A549 (cell line): ENCODE measurements around the gene PCDH9. TPM values are rescaled to one million over a fixed set of nuclear protein-coding genes. Genes with fewer than 3 reads are reported as not detected.

Source experiments
- ATAC-seq, 2 experiments: fragments of 200-7000 bp in 1 of 2; fragments of >200 bp in 1 of 2; cut with Nextera tagmentation in 1 of 2; cut with Tn5 transposase in 1 of 2; 3 replicates each; pipeline versions ENCODE4 v1.8.0 to v1.9.1; 2018 to 2020; ENCODE audit warnings: mild to moderate bottlenecking in 1 of 2, moderate library complexity in 1 of 2
- CTCF ChIA-PET: fragments of 300-600 bp; sonication (Branson Sonifier 250); formaldehyde crosslinking; extraction: SDS; loops from one replicate; lab custom pipeline; 2021; ENCODE audit warnings: antibody characterized with exemption, inconsistent platforms; lab: Yijun Ruan, JAX
- POLR2A ChIA-PET: fragments of 350-600 bp; formaldehyde crosslinking; extraction: SDS; loops from one replicate; lab custom pipeline; 2021; ENCODE audit warnings: antibody characterized with exemption, inconsistent platforms; lab: Yijun Ruan, JAX
- DNase-seq, 2 experiments: peaks; one replicate each; pipeline versions ENCODE4 v3.0.0 to v3.0.0-alpha.2; 2011 to 2016; ENCODE audit warnings: low read depth in 1 of 2, low spot score in 1 of 2
- FAIRE-seq: peaks from 2 replicates; lab custom pipeline; 2011; peaks lifted over from hg19 to GRCh38; lab: Jason Lieb, UNC
- H3K27ac ChIP-seq, 2 experiments: fragments of >200 bp; sonication (Bioruptor Twin); formaldehyde crosslinking; 3 replicates each; pipeline ENCODE4 v1.5.1; 2016 to 2017
- H3K4me1 ChIP-seq: fragments of >200 bp; sonication (Bioruptor Twin); formaldehyde crosslinking; 3 replicates; pipeline ENCODE4 v1.6.1; 2016
- H3K4me2 ChIP-seq: fragments of >200 bp; sonication (Bioruptor Twin); formaldehyde crosslinking; 3 replicates; pipeline ENCODE4 v1.6.1; 2016
- H3K4me3 ChIP-seq: fragments of >200 bp; sonication (Bioruptor Twin); formaldehyde crosslinking; 3 replicates; pipeline ENCODE4 v1.5.1; 2016
- H3K9me3 ChIP-seq: fragments of >200 bp; sonication (Bioruptor Twin); formaldehyde crosslinking; 3 replicates; pipeline ENCODE4 v1.6.1; 2016
- ATOH8 ChIP-seq: fragments of 250-450 bp; sonication (Bioruptor Pico); IDR thresholded peaks from 2 replicates; pipeline ENCODE4 v1.5.0; 2020; ENCODE audit warnings: low read depth, mild to moderate bottlenecking, moderate library complexity
- CBX2 ChIP-seq: fragments of 200-600 bp; sonication (generic); IDR thresholded peaks from 2 replicates; pipeline ENCODE4 v1.6.1; 2016; ENCODE audit warnings: low read depth, mild to moderate bottlenecking, borderline replicate concordance
- CEBPB ChIP-seq, 2 experiments: fragments of >200 bp in 1 of 2; sonication (Bioruptor Twin) in 1 of 2; formaldehyde crosslinking in 1 of 2; IDR thresholded peaks; 2 replicates each; pipeline ENCODE4 v1.6.1; 2012 to 2016
- EHF ChIP-seq: fragments of 250-450 bp; sonication (Bioruptor Pico); IDR thresholded peaks from 2 replicates; pipeline ENCODE4 v1.5.0; 2020; ENCODE audit warnings: mild to moderate bottlenecking
- ESRRA ChIP-seq: fragments of 150-350 bp; IDR thresholded peaks from 2 replicates; pipeline ENCODE4 v1.6.1; 2014; ENCODE audit warnings: mild to moderate bottlenecking, low read length, borderline replicate concordance
- FOSB ChIP-seq: fragments of 250-450 bp; sonication (Bioruptor Pico); IDR thresholded peaks from 2 replicates; pipeline ENCODE4 v1.5.0; 2020; ENCODE audit warnings: mild to moderate bottlenecking, moderate library complexity
- FOSL2 ChIP-seq, 2 experiments: fragments of 450-650 bp in 1 of 2; fragments of >200 bp in 1 of 2; sonication (Bioruptor Twin) in 1 of 2; formaldehyde crosslinking; IDR thresholded peaks; 2 replicates each; pipeline versions ENCODE4 v1.5.0 to v1.6.1; 2016 to 2020; ENCODE audit warnings: mild to moderate bottlenecking in 1 of 2, moderate library complexity in 1 of 2
- HEYL ChIP-seq: fragments of 250-450 bp; sonication (Bioruptor Pico); IDR thresholded peaks from 2 replicates; pipeline ENCODE4 v1.8.0; 2021; ENCODE audit warnings: mild to moderate bottlenecking, moderate library complexity
- HOXB5 ChIP-seq: fragments of 250-450 bp; sonication (Bioruptor Pico); IDR thresholded peaks from 2 replicates; pipeline ENCODE4 v1.5.0; 2020; ENCODE audit warnings: mild to moderate bottlenecking, moderate library complexity
- KDM5A ChIP-seq: fragments of 200-600 bp; sonication (generic); IDR thresholded peaks from 2 replicates; pipeline ENCODE4 v1.6.1; 2016; ENCODE audit warnings: antibody characterized with exemption, mild to moderate bottlenecking
- MAX ChIP-seq: IDR thresholded peaks from 2 replicates; pipeline ENCODE4 v1.6.1; 2012
- MAZ ChIP-seq: fragments of 150-350 bp; IDR thresholded peaks from 2 replicates; pipeline ENCODE4 v1.6.1; 2014; ENCODE audit warnings: antibody characterized with exemption, low read depth, low read length, borderline replicate concordance
- NFE2L2 ChIP-seq: fragments of 150-350 bp; conservative IDR thresholded peaks from 2 replicates; pipeline ENCODE4 v1.6.1; 2014; ENCODE audit warnings: low read length
- PHF8 ChIP-seq: fragments of 200-600 bp; sonication (generic); IDR thresholded peaks from 2 replicates; pipeline ENCODE4 v1.6.1; 2016; ENCODE audit warnings: low read depth, mild to moderate bottlenecking, antibody characterized with exemption, moderate library complexity, borderline replicate concordance
- POLR2A ChIP-seq: IDR thresholded peaks from 2 replicates; pipeline ENCODE4 v1.6.1; 2012; ENCODE audit warnings: mild to moderate bottlenecking, low read length
- RARB ChIP-seq: fragments of 250-450 bp; sonication (Bioruptor Pico); IDR thresholded peaks from 2 replicates; pipeline ENCODE4 v1.8.0; 2021; ENCODE audit warnings: mild to moderate bottlenecking, moderate library complexity
- RCOR1 ChIP-seq: fragments of 150-350 bp; IDR thresholded peaks from 2 replicates; pipeline ENCODE4 v1.6.1; 2014; ENCODE audit warnings: antibody characterized with exemption, low read length, low read depth
- RFX5 ChIP-seq: fragments of 450-650 bp; IDR thresholded peaks from 2 replicates; pipeline ENCODE4 v1.7.1; 2014; ENCODE audit warnings: antibody characterized with exemption, mild to moderate bottlenecking, moderate library complexity
- RNF2 ChIP-seq: fragments of 200-600 bp; sonication (generic); IDR thresholded peaks from 2 replicates; pipeline ENCODE4 v1.6.1; 2016; ENCODE audit warnings: low read depth, mild to moderate bottlenecking, antibody characterized with exemption, moderate library complexity, borderline replicate concordance
- SMC3 ChIP-seq: fragments of >200 bp; sonication (Bioruptor Twin); formaldehyde crosslinking; IDR thresholded peaks from 3 replicates; pipeline ENCODE4 v1.6.1; 2018; ENCODE audit warnings: inconsistent platforms
- USF2 ChIP-seq: fragments of 450-650 bp; IDR thresholded peaks from 2 replicates; pipeline ENCODE4 v1.6.1; 2014; ENCODE audit warnings: antibody characterized with exemption
- ZNF302 ChIP-seq: fragments of 250-450 bp; sonication (Bioruptor Pico); IDR thresholded peaks from 2 replicates; pipeline ENCODE4 v1.9.0; 2021; ENCODE audit warnings: inconsistent platforms, mild to moderate bottlenecking, moderate library complexity
- WGBS: methylation state at CpG from one replicate; pipeline ENCODE4 v1.1.6; 2017; ENCODE audit errors: missing lambda C conversion rate; 5-methylcytosine and 5-hydroxymethylcytosine counted together
- polyA plus RNA-seq, 4 experiments: library from polyadenylated mRNA; depleted of rRNA in 3 of 4; stranded (reverse); fragments of >200 nt; fragmentation: RNase III in 1 of 4; extraction: RNeasy Plus Mini Kit Qiagen cat#74134 plus additional on column Dnase treatment in 1 of 4; gene quantifications; 2 replicates in 3 of 4; 3 replicates in 1 of 4; pipeline ENCODE4 v1.2.3, GENCODE V29; 2011 to 2017
- TF ChIP-seq, protein P1 (sequence below): fragments of 200-600 bp; sonication (generic); IDR thresholded peaks from 2 replicates; pipeline ENCODE4 v1.6.1; 2016; ENCODE audit warnings: antibody characterized with exemption, mild to moderate bottlenecking, moderate library complexity

Gene PCDH9
- polyA plus RNA-seq, 2 of the 4 experiments (the other 2 are of a cell fraction): 16.0 to 29.5 TPM

DNA sequence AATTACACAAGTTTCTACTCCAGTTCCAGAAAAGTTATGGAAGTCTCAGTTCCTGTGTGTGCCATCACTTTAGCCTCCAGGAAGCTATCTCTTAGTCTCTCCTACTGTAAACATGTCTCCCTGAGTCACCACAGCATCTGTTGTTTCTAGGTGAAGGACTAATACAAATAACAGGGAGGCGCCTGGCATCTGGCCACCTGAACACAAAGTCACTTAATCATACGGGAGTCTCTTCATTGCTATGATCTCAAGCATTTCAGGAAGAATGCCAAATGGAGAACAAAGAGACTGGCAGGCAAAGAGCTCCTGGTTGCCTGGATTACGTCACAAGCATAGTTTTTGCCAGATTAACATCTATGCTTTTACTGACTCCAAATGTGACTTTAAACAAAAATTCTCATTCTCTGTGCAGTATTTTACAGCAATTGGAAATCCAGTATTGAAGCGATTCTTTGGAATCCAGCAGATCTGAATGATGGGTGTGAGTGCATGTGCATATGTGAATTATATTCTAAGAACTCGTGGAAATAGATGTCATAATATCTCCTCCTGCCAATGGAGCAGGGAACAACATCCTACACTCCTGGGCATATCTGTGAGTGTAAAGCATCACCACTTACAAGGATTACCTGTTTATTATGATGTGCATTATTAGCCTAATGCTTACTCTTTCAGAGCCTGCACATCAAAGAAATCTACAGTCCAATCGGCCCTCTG lies 572.8 kb downstream of the PCDH9 start (continued):
- TF ChIP-seq RNF2: no peak
- no peak for TF ChIP-seq MAZ
- TF ChIP-seq SMC3: peak; percentile 17; the same call in 1 of the 3 replicates

DNA sequence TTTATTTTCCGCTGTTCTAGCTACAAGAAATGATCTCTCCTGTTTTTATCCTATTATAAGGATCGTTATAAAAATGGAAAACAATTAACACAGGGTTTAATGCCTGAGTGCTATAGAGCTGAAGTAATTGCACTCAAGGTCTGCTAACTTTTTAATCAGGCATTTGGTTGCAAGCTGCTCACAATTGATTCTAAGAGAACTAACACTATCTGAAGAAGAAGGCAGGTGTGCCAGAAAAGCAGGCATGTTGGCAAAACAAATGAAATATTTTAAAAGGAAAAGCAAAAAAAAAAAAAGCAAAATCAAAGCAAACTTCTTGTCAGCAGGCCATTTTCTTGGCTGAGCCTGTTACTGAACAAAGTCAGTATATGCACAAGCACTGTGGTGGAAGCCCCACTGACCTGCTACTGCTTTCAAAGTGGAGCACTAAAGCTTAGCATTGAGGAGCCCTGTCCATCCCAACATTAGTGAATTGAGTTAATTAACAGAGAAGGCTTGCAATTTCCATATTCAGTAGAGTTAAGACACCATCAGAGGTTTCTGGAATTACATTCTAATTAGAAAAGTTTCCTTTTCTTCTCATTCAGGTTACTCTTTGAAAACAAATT lies 574.2 kb downstream of the PCDH9 start:
- peak overlapping the region; percentile 92 for H3K4me2 ChIP-seq
- H3K27ac ChIP-seq: peak overlapping the region; percentile 81 to 85
- H3K9me3 ChIP-seq: peaks cover 9% of the 10 kb centered on the region; the same call in 1 of the 3 replicates
- ChIA-PET CTCF (no interaction called here), POLR2A (interaction anchor here (0.9 kb wide), 1 partner anchor 20 kb away, joined by 3 read pairs; no protein-coding TSS in a partner anchor)
- peaks cover 47% of the 10 kb centered on the region for H3K4me1 ChIP-seq
- TF ChIP-seq RFX5 (no peak), FOSB (CRISPR knock-in tag) (no peak), HOXB5 (no peak), RARB (no peak), KDM5A (no peak)
- peak in 1 of 2 experiments; percentile 20 for DNase-seq
- WGBS: 82% methylated on average over 2 of the region's 2 CpGs
- no peak overlapping the region for H3K4me3 ChIP-seq
- no peak for ATAC-seq
- FAIRE-seq: no peak

GRCh38 chr13:66644855-66645460 lies 585.2 kb downstream of the PCDH9 start:
- no peak for DNase-seq
- Histone ChIP-seq H3K4me2 (no peak overlapping the region), H3K4me3 (no peak overlapping the region), H3K4me1 (0 out of 3 replicates have a peak, but pooled peaks cover 6% of the 10 kb centered on the region), H3K27ac (no peak overlapping the region), H3K9me3 (no peaks in the 10 kb centered on the region)
- no peak for FAIRE-seq
- ChIA-PET POLR2A (no interaction called here), CTCF (no interaction called here)
- TF ChIP-seq ESRRA: no peak
- TF ChIP-seq EHF: no peak
- no peak for TF ChIP-seq NFE2L2
- TF ChIP-seq HEYL (CRISPR knock-in tag): no peak
- no peak for TF ChIP-seq CEBPB (IDR thresholded peaks at IDR 0.05)
- no peak for TF ChIP-seq USF2
- TF ChIP-seq, protein P1, sequence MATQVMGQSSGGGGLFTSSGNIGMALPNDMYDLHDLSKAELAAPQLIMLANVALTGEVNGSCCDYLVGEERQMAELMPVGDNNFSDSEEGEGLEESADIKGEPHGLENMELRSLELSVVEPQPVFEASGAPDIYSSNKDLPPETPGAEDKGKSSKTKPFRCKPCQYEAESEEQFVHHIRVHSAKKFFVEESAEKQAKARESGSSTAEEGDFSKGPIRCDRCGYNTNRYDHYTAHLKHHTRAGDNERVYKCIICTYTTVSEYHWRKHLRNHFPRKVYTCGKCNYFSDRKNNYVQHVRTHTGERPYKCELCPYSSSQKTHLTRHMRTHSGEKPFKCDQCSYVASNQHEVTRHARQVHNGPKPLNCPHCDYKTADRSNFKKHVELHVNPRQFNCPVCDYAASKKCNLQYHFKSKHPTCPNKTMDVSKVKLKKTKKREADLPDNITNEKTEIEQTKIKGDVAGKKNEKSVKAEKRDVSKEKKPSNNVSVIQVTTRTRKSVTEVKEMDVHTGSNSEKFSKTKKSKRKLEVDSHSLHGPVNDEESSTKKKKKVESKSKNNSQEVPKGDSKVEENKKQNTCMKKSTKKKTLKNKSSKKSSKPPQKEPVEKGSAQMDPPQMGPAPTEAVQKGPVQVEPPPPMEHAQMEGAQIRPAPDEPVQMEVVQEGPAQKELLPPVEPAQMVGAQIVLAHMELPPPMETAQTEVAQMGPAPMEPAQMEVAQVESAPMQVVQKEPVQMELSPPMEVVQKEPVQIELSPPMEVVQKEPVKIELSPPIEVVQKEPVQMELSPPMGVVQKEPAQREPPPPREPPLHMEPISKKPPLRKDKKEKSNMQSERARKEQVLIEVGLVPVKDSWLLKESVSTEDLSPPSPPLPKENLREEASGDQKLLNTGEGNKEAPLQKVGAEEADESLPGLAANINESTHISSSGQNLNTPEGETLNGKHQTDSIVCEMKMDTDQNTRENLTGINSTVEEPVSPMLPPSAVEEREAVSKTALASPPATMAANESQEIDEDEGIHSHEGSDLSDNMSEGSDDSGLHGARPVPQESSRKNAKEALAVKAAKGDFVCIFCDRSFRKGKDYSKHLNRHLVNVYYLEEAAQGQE: no peak
- WGBS: 93% methylated on average over 3 of the region's 3 CpGs
- ATAC-seq: no peak

GRCh38 chr13:66640231-66640630 lies 589.9 kb downstream of the PCDH9 start:
- no peak for DNase-seq
- Histone ChIP-seq H3K4me3 (no peak overlapping the region), H3K9me3 (no peaks in the 10 kb centered on the region), H3K4me1 (peaks cover 23% of the 10 kb centered on the region), H3K27ac (no peak overlapping the region), H3K4me2 (no peak overlapping the region)
- no peak for ATAC-seq
- ChIA-PET POLR2A (no interaction called here), CTCF (no interaction called here)
- FAIRE-seq: no peak
- 46% methylated on average over 2 of the region's 2 CpGs for WGBS
- TF ChIP-seq MAX (no peak), POLR2A (no peak), RCOR1 (no peak), FOSL2 (IDR thresholded peaks at IDR 0.05) (no peak), FOSL2 (CRISPR knock-in tag; IDR thresholded peaks at IDR 0.05) (no peak), CBX2 (no peak), ZNF302 (CRISPR knock-in tag) (no peak), SMC3 (no peak), ATOH8 (CRISPR knock-in tag) (no peak), PHF8 (no peak)
